DND-41 (cell line): Measurements from ENCODE around the gene NFKBIL1.

ENCODE experiments used
- ATAC-seq: fragments of 200-7000 bp; cut with Tn5 transposase; 3 replicates; pipeline ENCODE4 v1.9.1; 2021; ENCODE audit warnings: low read depth; ENCODE audit not compliant: insufficient read depth
- DNase-seq: peaks from one replicate; pipeline ENCODE4 v3.0.0-alpha.2; 2020
- H2AFZ ChIP-seq: 2 replicates; pipeline ENCODE4 v1.6.0; 2012; ENCODE audit warnings: low read depth, low read length
- H3K27ac ChIP-seq: 2 replicates; pipeline ENCODE4 v1.5.1; 2012; ENCODE audit warnings: low read length, inconsistent platforms
- H3K27me3 ChIP-seq: fragments of 200-600 bp; sonication (generic); 2 replicates; pipeline ENCODE4 v1.6.0; 2012; ENCODE audit warnings: low read length, mild to moderate bottlenecking, inconsistent platforms; ENCODE audit not compliant: insufficient read depth, poor library complexity
- H3K36me3 ChIP-seq: 2 replicates; pipeline ENCODE4 v1.5.1; 2012; ENCODE audit warnings: low read length, inconsistent platforms; ENCODE audit not compliant: insufficient read depth
- H3K4me1 ChIP-seq: 2 replicates; pipeline ENCODE4 v1.5.1; 2012; ENCODE audit warnings: mild to moderate bottlenecking, low read length; ENCODE audit not compliant: insufficient read depth
- H3K4me2 ChIP-seq: 2 replicates; pipeline ENCODE4 v1.6.0; 2012; ENCODE audit warnings: mild to moderate bottlenecking, moderate library complexity, low read length, inconsistent platforms; ENCODE audit not compliant: insufficient read depth
- H3K4me3 ChIP-seq, 2 experiments: fragments of 200-600 bp in 1 of 2; shearing (Covaris generic) in 1 of 2; 2 replicates each; pipeline ENCODE4 v1.5.1; 2012 to 2016; ENCODE audit warnings: inconsistent platforms in 2 of 2, low read length in 2 of 2, mild to moderate bottlenecking in 2 of 2, low read depth in 1 of 2, moderate library complexity in 1 of 2
- H3K79me2 ChIP-seq: 2 replicates; pipeline ENCODE4 v1.6.0; 2012; ENCODE audit warnings: low read length, inconsistent platforms; ENCODE audit not compliant: insufficient read depth
- H3K9ac ChIP-seq: 2 replicates; pipeline ENCODE4 v1.6.0; 2012; ENCODE audit warnings: low read depth, mild to moderate bottlenecking, inconsistent platforms, low read length, moderate library complexity
- H3K9me3 ChIP-seq: 2 replicates; pipeline ENCODE4 v1.5.1; 2012; ENCODE audit warnings: low read length, moderate library complexity, mild to moderate bottlenecking, inconsistent platforms; ENCODE audit not compliant: insufficient read depth, severe bottlenecking
- H4K20me1 ChIP-seq: 2 replicates; pipeline ENCODE4 v1.6.0; 2012; ENCODE audit warnings: low read length; ENCODE audit not compliant: insufficient read depth
- CTCF ChIP-seq: IDR thresholded peaks from 2 replicates; pipeline ENCODE4 v1.5.1; 2012; ENCODE audit warnings: borderline replicate concordance, low read length, moderate library complexity, mild to moderate bottlenecking; ENCODE audit not compliant: poor library complexity, severe bottlenecking; ENCODE audit errors: extremely low read depth
- EZH2 ChIP-seq: IDR thresholded peaks from 3 replicates; pipeline ENCODE4 v1.6.1; 2012; ENCODE audit warnings: borderline replicate concordance, low read depth, mild to moderate bottlenecking, moderate library complexity, low read length, inconsistent platforms; ENCODE audit not compliant: severe bottlenecking

The NFKBIL1 gene

GRCh38 chr6:31544676-31545075, 2.7 kb upstream of the NFKBIL1 start:
- Histone ChIP-seq H4K20me1 (peaks cover 14% of the 10 kb centered on the region), H3K27ac (no peak overlapping the region), H3K9me3 (no peaks in the 10 kb centered on the region), H3K4me2 (no peak overlapping the region), H2AFZ (no peak overlapping the region), H3K9ac (no peak overlapping the region), H3K4me3 (no peak overlapping the region), H3K27me3 (no peaks in the 10 kb centered on the region), H3K4me1 (peaks cover 63% of the 10 kb centered on the region), H3K79me2 (peaks cover 69% of the 10 kb centered on the region), H3K36me3 (peaks cover 33% of the 10 kb centered on the region)
- DNase-seq = no peak
- ATAC-seq = no peak
- no peak for TF ChIP-seq EZH2
- no peak for TF ChIP-seq CTCF

GRCh38 chr6:31545291-31545690, 2.1 kb upstream of the NFKBIL1 start:
- ATAC-seq = no peak
- Histone ChIP-seq H3K27ac (no peak overlapping the region), H3K36me3 (peaks cover 32% of the 10 kb centered on the region), H2AFZ (no peak overlapping the region), H3K9me3 (no peaks in the 10 kb centered on the region), H3K9ac (no peak overlapping the region; the same call in 1 of the 2 replicates), H3K4me1 (peaks cover 57% of the 10 kb centered on the region), H3K79me2 (peaks cover 64% of the 10 kb centered on the region), H3K4me3 (no peak overlapping the region), H3K4me2 (no peak overlapping the region), H3K27me3 (no peaks in the 10 kb centered on the region), H4K20me1 (peaks cover 8% of the 10 kb centered on the region)
- no peak for DNase-seq
- TF ChIP-seq EZH2 (no peak), CTCF (no peak)

GRCh38 chr6:31546339-31546957, 960 bp upstream of the NFKBIL1 start, which contains the start of gene ATP6V1G2:
Gene ATP6V1G2 (minus strand): TSS chr6:31546608. CDS start chr6:31546559, 49 bp downstream.
- Histone ChIP-seq H3K79me2 (peaks cover 60% of the 10 kb centered on the region), H3K27me3 (no peaks in the 10 kb centered on the region), H3K4me3 (peak within 1 kb of the TSS; percentile 41 to 63; a peak in 3 of 4 replicates), H3K4me2 (peak within 1 kb of the TSS; percentile 84), H3K36me3 (peaks cover 31% of the 10 kb centered on the region), H4K20me1 (no peaks in the 10 kb centered on the region; the same call in 1 of the 2 replicates), H3K4me1 (peaks cover 56% of the 10 kb centered on the region), H3K9ac (peak within 1 kb of the TSS; percentile 67), H3K9me3 (no peaks in the 10 kb centered on the region), H3K27ac (peak within 1 kb of the TSS; percentile 62), H2AFZ (peak within 1 kb of the TSS; percentile 75)
- DNase-seq (peak; percentile 95), ATAC-seq (peak; percentile 71)
- peak; percentile 100 for TF ChIP-seq CTCF
- TF ChIP-seq EZH2 = no peak
